NCI-H2107 treated with DMSO at 0.1 percent for 48 hours (cell line): ENCODE data around the gene CIRBP.

Source experiments
- DNase-seq: peaks from one replicate; lab custom pipeline; 2025; ENCODE audit not compliant: unreplicated experiment; lab: John Stamatoyannopoulos, UW

CIRBP gene

GRCh38 chr19:1230783-1231489 is 38.2 kb upstream of the CIRBP start:
- DNase-seq, result no peak

GRCh38 chr19:1231729-1232637 is 37.1 kb upstream of the CIRBP start:
- DNase-seq, result no peak

DNA sequence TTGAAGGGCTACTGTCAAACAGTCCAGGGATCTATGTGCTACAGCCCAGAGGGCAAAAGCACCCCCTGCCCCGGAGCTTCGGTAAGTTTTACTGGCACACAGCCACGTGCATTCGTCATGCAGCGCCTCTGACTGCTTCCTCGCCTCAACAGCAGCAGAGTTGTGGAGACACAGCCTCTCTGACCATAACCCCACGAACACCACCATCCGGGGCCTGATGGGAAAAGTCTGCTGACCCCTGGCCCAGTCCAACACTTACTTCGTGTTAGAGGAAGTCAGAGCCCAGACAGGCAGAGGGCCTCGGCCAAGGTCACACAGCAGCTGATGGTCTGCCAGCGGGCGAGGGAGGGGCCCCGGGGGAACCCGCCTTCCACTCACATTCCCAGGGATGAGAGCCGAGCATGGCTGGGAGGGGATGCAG is 36.5 kb upstream of the CIRBP start:
- DNase-seq, result no peak

DNA sequence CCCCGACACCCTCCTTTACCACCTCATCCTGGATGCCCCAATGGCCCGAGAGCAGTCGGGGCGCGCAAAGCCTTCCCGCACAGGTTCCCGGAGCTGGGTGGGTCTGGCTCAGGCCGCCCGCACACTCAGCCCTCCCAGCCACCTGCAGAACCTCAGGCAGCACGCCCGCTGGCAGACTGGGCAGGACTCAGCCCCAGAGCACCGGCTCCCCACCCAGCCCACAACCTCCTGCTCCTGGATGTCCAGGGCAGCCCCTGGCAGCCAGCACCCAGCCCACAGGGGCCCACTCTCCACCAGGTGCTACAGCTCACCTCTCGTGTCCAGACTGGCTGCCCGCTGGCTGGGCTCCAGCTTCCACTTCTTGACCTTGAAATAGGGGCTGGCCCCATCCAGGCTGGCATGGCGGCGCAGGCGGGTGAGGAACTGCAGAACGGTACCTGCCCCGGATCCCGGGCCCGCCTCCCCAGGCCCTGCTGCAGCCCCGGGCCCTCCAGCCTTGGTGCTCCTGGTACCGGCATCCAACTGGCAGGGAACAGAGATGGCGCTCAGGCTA is 35.9 kb upstream of the CIRBP start:
- DNase-seq, result no peak

- DNase-seq, result no peak
Observed at GRCh38 chr19:1234051-1234954, 34.8 kb upstream of the CIRBP start.

- no peak for DNase-seq
Observed at GRCh38 chr19:1234955-1235380, 34.2 kb upstream of the CIRBP start.

DNA sequence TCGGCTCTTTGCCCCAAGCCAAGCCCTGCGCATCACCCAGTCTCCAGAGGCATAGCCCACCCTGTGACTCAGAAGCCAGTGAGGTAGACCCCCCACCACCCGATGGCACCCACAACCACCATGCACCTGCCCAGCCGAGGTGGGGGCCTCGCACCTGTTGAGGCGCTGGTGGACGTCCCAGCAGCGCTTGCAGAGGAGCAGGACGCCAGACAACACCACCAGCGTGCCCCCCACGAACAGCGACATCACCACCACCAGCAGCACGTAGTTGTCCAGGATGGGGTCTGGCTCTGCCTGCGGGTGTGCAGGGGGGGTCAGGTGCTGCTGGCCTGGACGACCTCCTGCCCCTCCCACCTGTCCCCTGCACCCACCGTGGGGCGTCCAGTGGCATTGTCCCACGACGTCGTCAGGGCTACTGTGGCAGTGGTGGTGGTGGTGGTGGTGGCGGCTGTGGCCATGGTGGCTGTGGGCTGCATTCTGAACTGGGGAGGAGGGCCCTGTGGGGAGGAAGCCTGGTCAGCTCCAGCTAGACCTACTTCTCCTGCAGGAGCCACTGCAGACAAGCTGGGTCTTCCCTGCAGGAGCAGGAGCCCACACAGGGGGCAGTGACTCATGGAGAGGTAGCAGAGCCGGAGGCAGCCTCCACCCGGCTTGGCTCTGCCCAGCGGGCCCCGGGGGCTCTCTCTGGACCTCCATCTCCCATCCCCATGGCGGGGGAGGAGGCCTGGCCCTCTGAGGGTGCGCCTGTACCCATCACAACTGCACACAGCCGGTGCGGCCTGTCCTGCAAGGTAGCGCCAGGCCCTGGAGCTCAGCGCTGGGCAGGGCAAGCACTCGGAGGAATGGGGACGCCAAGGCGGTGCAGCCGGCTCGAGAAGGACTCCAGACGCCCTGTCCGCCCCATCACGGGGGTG is 33.2 kb upstream of the CIRBP start:
- DNase-seq, result no peak

DNA sequence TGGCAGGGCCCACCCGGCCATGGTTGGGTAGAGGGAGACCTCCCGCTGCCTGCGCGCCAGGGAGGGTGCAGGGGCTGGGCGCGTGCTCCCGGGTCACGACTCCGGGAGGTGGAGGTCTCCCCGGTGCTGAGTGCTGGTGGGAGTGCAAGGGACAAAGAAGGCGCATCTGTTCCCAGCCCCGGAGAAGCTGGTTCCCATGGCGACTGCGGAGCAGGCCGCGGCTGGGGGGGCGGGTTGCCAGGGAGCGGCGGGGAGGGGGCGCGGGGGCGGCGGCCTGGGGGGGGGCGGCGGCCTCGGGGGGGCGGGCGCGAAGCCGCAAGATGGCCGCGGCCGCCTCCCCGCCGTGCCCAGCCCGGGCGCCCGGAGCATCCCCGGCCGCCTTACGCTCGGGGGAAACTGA is 32.6 kb upstream of the CIRBP start:
- DNase-seq, result no peak

DNA sequence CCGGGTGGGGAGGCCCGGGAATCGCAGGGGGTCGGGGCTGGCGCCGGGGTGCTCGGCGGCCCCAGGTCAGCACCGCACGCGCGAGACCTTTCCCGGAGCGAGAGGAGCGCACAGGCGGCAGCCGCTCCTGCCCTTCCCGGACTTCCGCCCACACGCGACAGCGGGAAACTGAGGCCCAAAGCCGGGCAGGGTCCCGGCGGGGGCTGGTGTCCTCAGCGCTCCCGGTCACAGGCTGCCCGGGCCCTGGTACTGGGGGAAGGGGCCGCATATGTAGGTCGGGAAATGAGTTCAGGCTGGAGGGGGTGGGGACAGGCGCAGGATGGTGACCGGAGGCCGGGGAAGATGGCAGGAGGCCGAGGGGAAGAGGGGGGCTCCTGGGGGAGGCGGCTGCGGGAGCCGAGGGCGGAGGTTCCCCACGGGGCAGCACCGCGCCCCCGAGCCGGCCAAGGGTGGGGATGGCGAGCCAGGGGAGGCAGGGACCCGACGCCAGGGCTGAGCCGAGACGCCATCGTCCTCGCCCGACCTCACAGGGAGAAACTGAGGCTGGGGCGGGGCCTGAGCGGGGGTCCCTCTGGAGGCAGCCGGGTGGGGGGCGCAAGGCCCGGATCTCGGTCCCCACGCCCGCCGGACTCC is 32.0 kb upstream of the CIRBP start:
- DNase-seq, result no peak

- DNase-seq, result no peak
Observed at GRCh38 chr19:1237754-1238368, 31.3 kb upstream of the CIRBP start, which contains the start of gene CBARP. CBARP (minus strand) TSS chr19:1238005; CDS start chr19:1236100, 1,905 bp downstream.

GRCh38 chr19:1238369-1239303 is 30.5 kb upstream of the CIRBP start:
- no peak for DNase-seq

GRCh38 chr19:1239420-1239795 is 29.7 kb upstream of the CIRBP start:
- DNase-seq, result no peak

DNA sequence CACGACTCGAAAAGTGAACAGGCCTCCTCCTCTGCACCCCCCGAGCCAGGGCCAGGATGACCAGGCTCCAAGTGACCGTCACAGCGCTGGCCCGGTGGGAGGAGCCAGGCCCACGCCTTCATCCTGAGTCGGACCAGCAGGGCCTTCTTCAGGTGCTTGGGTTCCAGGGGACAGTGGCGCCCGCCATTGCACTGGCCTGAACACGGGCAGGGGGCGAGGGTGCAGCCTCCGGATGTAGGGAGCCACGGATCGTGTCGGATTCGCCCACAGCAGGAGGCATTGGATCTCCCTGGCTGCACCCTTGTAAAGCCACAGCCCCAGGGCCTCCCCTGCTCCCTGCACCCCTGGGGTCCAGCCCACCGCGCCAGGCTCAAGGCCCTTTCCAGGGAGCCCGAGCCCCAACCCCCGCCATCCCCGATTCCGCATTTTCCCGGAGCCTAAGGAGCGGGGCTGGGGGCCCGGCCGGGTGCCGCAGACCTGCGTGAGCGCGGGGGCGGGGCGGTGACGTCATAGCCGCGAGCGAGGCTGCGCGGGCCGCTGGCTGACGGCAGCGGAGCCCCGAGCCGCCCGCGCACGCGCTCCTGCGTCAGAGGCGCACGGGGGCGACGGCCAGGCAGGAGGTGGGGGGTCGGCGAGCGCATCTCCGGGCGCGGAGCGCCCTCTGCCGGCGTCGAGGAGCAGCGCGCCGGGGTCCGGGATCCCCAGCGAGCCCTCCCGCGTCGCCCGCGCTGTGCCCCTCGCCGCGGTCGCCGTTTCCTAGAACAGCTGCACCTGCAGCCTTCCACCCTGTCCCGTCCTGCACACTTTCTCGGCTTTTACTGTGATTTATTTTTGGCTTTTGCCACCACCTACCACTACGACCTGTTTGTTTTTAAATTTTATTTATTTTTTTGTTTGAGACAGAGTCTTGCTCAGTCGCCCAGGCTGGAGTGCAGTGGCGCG is 29.1 kb upstream of the CIRBP start:
- DNase-seq, result peak; percentile 50

- DNase-seq, result no peak
Observed at GRCh38 chr19:1240925-1241324, 28.2 kb upstream of the CIRBP start.

GRCh38 chr19:1241417-1242095 is 27.6 kb upstream of the CIRBP start, which contains the start of gene ATP5F1D:
ATP5F1D (plus strand) TSS chr19:1241751; CDS start chr19:1241851, 100 bp downstream.
- peak; percentile 81 for DNase-seq
